SK-N-SH treated with all-trans-retinoic acid at 6 μM for 48 hours (cell line): ENCODE measurements around the gene CSF1R.

Experiments
- ATAC-seq: fragments of 200-7000 bp; cut with Tn5 transposase; 3 replicates; pipeline ENCODE4 v1.9.1; 2020; ENCODE audit warnings: mild to moderate bottlenecking, moderate library complexity
- ARNTL ChIP-seq: fragments of 450-650 bp; formaldehyde crosslinking; IDR thresholded peaks from 2 replicates; pipeline ENCODE4 v1.5.0; 2020; ENCODE audit warnings: low read depth, mild to moderate bottlenecking, moderate library complexity, borderline replicate concordance
- BACH2 ChIP-seq: fragments of 250-450 bp; sonication (Bioruptor Pico); IDR thresholded peaks from 2 replicates; pipeline ENCODE4 v1.9.0; 2021; ENCODE audit warnings: mild to moderate bottlenecking, borderline replicate concordance
- CSDC2 ChIP-seq: fragments of 250-450 bp; sonication (Bioruptor Pico); IDR thresholded peaks from 2 replicates; pipeline ENCODE4 v1.5.0; 2020; ENCODE audit warnings: mild to moderate bottlenecking, moderate library complexity
- GLIS3 ChIP-seq: fragments of 250-450 bp; sonication (Bioruptor Pico); IDR thresholded peaks from 2 replicates; pipeline ENCODE4 v1.5.0; 2020; ENCODE audit warnings: mild to moderate bottlenecking, moderate library complexity
- ISL1 ChIP-seq: fragments of 250-450 bp; sonication (Bioruptor Pico); IDR thresholded peaks from 2 replicates; pipeline ENCODE4 v2.1.2; 2022; ENCODE audit warnings: mild to moderate bottlenecking, moderate library complexity
- OSR1 ChIP-seq: fragments of 250-450 bp; sonication (Bioruptor Pico); IDR thresholded peaks from 2 replicates; pipeline ENCODE4 v1.8.0; 2022; ENCODE audit warnings: moderate library complexity, mild to moderate bottlenecking, inconsistent platforms
- PPARA ChIP-seq: fragments of 250-450 bp; sonication (Bioruptor Pico); IDR thresholded peaks from 2 replicates; pipeline ENCODE4 v1.5.0; 2020; ENCODE audit warnings: mild to moderate bottlenecking, borderline replicate concordance
- SNAI2 ChIP-seq: fragments of 250-450 bp; sonication (Bioruptor Pico); IDR thresholded peaks from 2 replicates; pipeline ENCODE4 v1.5.0; 2020; ENCODE audit warnings: mild to moderate bottlenecking, moderate library complexity
- TCF4 ChIP-seq: fragments of 250-450 bp; sonication (Bioruptor Pico); IDR thresholded peaks from 2 replicates; pipeline ENCODE4 v1.8.0; 2021; ENCODE audit warnings: mild to moderate bottlenecking, moderate library complexity, borderline replicate concordance
- TOX ChIP-seq: fragments of 250-450 bp; sonication (Bioruptor Pico); IDR thresholded peaks from 2 replicates; pipeline ENCODE4 v1.8.0; 2021; ENCODE audit warnings: mild to moderate bottlenecking, moderate library complexity, borderline replicate concordance
- ZC3H10 ChIP-seq: fragments of 250-450 bp; sonication (Bioruptor Pico); IDR thresholded peaks from 2 replicates; pipeline ENCODE4 v1.5.1; 2021; ENCODE audit warnings: mild to moderate bottlenecking, moderate library complexity
- ZFP3 ChIP-seq: fragments of 250-450 bp; sonication (Bioruptor Pico); IDR thresholded peaks from 2 replicates; pipeline ENCODE4 v1.5.0; 2020; ENCODE audit warnings: mild to moderate bottlenecking, moderate library complexity
- ZFP30 ChIP-seq: fragments of 450-650 bp; formaldehyde crosslinking; IDR thresholded peaks from 2 replicates; pipeline ENCODE4 v1.5.0; 2022; ENCODE audit warnings: mild to moderate bottlenecking, moderate library complexity
- ZNF565 ChIP-seq: fragments of 450-650 bp; formaldehyde crosslinking; conservative IDR thresholded peaks from 2 replicates; pipeline ENCODE4 v1.5.0; 2020; ENCODE audit warnings: low read depth, mild to moderate bottlenecking, moderate library complexity
- ZNF70 ChIP-seq: fragments of 450-650 bp; formaldehyde crosslinking; IDR thresholded peaks from 2 replicates; pipeline ENCODE4 v1.5.0; 2020; ENCODE audit warnings: mild to moderate bottlenecking, moderate library complexity
- ZNF8 ChIP-seq: fragments of 450-650 bp; formaldehyde crosslinking; IDR thresholded peaks from 2 replicates; pipeline ENCODE4 v1.5.0; 2020; ENCODE audit warnings: mild to moderate bottlenecking, moderate library complexity
- TF ChIP-seq, protein P1 (sequence below): fragments of 250-450 bp; sonication (Bioruptor Pico); IDR thresholded peaks from 2 replicates; pipeline ENCODE4 v1.5.0; 2020; ENCODE audit warnings: mild to moderate bottlenecking, moderate library complexity
- TF ChIP-seq, protein P2 (sequence below): fragments of 250-450 bp; sonication (Bioruptor Pico); IDR thresholded peaks from 2 replicates; pipeline ENCODE4 v1.8.0; 2021; ENCODE audit warnings: low read depth, mild to moderate bottlenecking, moderate library complexity, borderline replicate concordance
- TF ChIP-seq, protein P3 (sequence below): fragments of 250-450 bp; sonication (Bioruptor Pico); IDR thresholded peaks from 2 replicates; pipeline ENCODE4 v1.8.0; 2020; ENCODE audit warnings: mild to moderate bottlenecking, moderate library complexity, borderline replicate concordance
- TF ChIP-seq, protein P4 (sequence below): fragments of 250-450 bp; sonication (Bioruptor Pico); IDR thresholded peaks from 2 replicates; pipeline ENCODE4 v1.5.1; 2020; ENCODE audit warnings: low read depth, mild to moderate bottlenecking, moderate library complexity
- TF ChIP-seq, protein P5 (sequence below): fragments of 250-450 bp; sonication (Bioruptor Pico); IDR thresholded peaks from 2 replicates; pipeline ENCODE4 v1.5.1; 2021; ENCODE audit warnings: mild to moderate bottlenecking, moderate library complexity

The CSF1R gene

DNA sequence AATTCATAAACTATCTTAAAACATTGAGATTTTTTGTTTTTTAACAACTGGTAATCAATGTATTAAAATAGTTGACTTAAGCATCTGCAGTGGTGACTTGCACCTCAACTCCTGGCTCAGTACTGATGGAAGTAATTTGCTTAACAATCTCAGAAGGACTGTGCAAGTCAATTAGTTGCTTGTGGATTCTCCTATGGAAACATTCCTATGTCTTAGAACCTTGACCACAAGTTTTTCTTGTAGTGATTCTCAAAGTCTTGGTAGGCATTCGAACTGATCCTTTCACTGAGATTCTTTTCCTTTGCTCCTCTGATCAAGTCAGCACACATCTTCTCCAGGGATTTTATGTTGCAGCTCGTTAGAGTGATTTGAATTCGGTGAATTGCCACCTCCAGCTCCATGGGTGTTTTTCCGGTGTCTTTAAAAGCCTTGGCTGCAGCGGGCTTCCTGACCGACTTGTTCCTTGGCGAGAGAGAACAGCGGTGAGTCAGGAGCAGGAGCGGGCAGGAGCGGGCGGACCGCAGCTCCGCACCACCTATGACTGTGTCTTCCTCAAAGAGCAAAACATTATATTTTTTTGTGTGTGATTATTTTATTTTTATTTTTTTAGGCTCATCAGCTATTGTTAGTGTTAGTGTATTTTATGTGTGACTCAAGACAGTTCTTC, 64.7 kb downstream of the CSF1R start:
- no peak for TF ChIP-seq CSDC2
- TF ChIP-seq OSR1 (CRISPR knock-in tag), result no peak
- TF ChIP-seq, protein P1, sequence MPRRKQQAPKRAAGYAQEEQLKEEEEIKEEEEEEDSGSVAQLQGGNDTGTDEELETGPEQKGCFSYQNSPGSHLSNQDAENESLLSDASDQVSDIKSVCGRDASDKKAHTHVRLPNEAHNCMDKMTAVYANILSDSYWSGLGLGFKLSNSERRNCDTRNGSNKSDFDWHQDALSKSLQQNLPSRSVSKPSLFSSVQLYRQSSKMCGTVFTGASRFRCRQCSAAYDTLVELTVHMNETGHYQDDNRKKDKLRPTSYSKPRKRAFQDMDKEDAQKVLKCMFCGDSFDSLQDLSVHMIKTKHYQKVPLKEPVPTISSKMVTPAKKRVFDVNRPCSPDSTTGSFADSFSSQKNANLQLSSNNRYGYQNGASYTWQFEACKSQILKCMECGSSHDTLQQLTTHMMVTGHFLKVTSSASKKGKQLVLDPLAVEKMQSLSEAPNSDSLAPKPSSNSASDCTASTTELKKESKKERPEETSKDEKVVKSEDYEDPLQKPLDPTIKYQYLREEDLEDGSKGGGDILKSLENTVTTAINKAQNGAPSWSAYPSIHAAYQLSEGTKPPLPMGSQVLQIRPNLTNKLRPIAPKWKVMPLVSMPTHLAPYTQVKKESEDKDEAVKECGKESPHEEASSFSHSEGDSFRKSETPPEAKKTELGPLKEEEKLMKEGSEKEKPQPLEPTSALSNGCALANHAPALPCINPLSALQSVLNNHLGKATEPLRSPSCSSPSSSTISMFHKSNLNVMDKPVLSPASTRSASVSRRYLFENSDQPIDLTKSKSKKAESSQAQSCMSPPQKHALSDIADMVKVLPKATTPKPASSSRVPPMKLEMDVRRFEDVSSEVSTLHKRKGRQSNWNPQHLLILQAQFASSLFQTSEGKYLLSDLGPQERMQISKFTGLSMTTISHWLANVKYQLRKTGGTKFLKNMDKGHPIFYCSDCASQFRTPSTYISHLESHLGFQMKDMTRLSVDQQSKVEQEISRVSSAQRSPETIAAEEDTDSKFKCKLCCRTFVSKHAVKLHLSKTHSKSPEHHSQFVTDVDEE (CRISPR knock-in tag), result no peak
- TF ChIP-seq, protein P2, sequence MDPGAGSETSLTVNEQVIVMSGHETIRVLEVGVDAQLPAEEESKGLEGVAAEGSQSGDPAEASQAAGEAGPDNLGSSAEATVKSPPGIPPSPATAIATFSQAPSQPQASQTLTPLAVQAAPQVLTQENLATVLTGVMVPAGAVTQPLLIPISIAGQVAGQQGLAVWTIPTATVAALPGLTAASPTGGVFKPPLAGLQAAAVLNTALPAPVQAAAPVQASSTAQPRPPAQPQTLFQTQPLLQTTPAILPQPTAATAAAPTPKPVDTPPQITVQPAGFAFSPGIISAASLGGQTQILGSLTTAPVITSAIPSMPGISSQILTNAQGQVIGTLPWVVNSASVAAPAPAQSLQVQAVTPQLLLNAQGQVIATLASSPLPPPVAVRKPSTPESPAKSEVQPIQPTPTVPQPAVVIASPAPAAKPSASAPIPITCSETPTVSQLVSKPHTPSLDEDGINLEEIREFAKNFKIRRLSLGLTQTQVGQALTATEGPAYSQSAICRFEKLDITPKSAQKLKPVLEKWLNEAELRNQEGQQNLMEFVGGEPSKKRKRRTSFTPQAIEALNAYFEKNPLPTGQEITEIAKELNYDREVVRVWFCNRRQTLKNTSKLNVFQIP (CRISPR knock-in tag), result no peak
- no peak for TF ChIP-seq TOX
- TF ChIP-seq, protein P3, sequence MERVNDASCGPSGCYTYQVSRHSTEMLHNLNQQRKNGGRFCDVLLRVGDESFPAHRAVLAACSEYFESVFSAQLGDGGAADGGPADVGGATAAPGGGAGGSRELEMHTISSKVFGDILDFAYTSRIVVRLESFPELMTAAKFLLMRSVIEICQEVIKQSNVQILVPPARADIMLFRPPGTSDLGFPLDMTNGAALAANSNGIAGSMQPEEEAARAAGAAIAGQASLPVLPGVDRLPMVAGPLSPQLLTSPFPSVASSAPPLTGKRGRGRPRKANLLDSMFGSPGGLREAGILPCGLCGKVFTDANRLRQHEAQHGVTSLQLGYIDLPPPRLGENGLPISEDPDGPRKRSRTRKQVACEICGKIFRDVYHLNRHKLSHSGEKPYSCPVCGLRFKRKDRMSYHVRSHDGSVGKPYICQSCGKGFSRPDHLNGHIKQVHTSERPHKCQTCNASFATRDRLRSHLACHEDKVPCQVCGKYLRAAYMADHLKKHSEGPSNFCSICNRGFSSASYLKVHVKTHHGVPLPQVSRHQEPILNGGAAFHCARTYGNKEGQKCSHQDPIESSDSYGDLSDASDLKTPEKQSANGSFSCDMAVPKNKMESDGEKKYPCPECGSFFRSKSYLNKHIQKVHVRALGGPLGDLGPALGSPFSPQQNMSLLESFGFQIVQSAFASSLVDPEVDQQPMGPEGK, result no peak
- TF ChIP-seq PPARA (CRISPR knock-in tag), result no peak
- no peak for TF ChIP-seq SNAI2
- TF ChIP-seq ARNTL (CRISPR knock-in tag), result no peak
- TF ChIP-seq, protein P4, sequence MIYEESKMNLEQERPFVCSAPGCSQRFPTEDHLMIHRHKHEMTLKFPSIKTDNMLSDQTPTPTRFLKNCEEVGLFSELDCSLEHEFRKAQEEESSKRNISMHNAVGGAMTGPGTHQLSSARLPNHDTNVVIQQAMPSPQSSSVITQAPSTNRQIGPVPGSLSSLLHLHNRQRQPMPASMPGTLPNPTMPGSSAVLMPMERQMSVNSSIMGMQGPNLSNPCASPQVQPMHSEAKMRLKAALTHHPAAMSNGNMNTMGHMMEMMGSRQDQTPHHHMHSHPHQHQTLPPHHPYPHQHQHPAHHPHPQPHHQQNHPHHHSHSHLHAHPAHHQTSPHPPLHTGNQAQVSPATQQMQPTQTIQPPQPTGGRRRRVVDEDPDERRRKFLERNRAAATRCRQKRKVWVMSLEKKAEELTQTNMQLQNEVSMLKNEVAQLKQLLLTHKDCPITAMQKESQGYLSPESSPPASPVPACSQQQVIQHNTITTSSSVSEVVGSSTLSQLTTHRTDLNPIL (CRISPR knock-in tag), result no peak
- TF ChIP-seq, all 23 proteins: peak for 0
- peak; percentile 79 for ATAC-seq

DNA sequence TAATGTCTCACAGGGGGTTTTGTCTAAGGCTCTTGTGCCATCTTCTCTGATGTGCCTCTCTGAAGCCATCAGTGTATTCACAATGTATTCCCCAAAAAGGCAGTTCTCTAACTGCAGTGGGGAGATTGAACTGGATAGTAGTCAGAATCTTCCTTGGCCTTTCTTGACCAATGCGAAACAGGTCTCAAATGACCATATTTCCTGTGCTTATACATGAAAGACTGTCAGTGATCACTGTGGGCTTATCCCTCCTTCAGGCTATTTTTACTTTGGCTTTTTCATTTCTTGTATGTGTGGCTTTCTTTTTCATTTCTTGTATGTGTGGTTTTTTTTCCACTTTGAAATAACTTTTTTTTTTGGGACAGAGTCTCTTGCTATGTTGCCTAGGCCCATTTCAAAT, 66.1 kb downstream of the CSF1R start:
- ATAC-seq, result no peak; the same call in 2 of the 3 replicates
- TF ChIP-seq TOX (no peak), ISL1 (CRISPR knock-in tag) (no peak), PPARA (CRISPR knock-in tag) (no peak), ZNF8 (CRISPR knock-in tag) (no peak), ZNF565 (no peak), TCF4 (CRISPR knock-in tag) (no peak), BACH2 (CRISPR knock-in tag) (no peak), ZFP30 (CRISPR knock-in tag) (no peak), ZC3H10 (no peak), GLIS3 (CRISPR knock-in tag) (no peak), ZFP3 (CRISPR knock-in tag) (no peak), CSDC2 (no peak), ZNF70 (CRISPR knock-in tag) (no peak), OSR1 (CRISPR knock-in tag) (no peak)
- TF ChIP-seq, protein P4 (CRISPR knock-in tag), result no peak
- TF ChIP-seq, protein P5, sequence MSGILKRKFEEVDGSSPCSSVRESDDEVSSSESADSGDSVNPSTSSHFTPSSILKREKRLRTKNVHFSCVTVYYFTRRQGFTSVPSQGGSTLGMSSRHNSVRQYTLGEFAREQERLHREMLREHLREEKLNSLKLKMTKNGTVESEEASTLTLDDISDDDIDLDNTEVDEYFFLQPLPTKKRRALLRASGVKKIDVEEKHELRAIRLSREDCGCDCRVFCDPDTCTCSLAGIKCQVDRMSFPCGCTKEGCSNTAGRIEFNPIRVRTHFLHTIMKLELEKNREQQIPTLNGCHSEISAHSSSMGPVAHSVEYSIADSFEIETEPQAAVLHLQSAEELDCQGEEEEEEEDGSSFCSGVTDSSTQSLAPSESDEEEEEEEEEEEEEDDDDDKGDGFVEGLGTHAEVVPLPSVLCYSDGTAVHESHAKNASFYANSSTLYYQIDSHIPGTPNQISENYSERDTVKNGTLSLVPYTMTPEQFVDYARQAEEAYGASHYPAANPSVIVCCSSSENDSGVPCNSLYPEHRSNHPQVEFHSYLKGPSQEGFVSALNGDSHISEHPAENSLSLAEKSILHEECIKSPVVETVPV, result no peak
- TF ChIP-seq, protein P1 (CRISPR knock-in tag), result no peak
- TF ChIP-seq, protein P2 (CRISPR knock-in tag), result no peak
- TF ChIP-seq, all 23 proteins: peak for 0
